ENCODE results near the gene HLA-DPB1. TPM values are rescaled to one million over a fixed set of nuclear protein-coding genes. Genes with fewer than 3 reads are reported as not detected.

HLA-DPB1 gene
- total RNA-seq, 1 experiment from 2014 or later, result 2.7 TPM

GRCh38 chr6:33091957-33092356 is 16.2 kb downstream of the HLA-DPB1 start:
- peaks cover 6% of the 10 kb centered on the region for H3K27me3 ChIP-seq (replicated peaks; ENCODE audit: insufficient read depth, low read depth, low read length, poor library complexity)
- BruUV-seq (replicated peaks), result no TSS peak
- no peak overlapping the region for H3K27ac ChIP-seq (ENCODE audit: low read depth, low read length, poor library complexity, severe bottlenecking)
- no peaks in the 10 kb centered on the region for H3K9me3 ChIP-seq (ENCODE audit: low read depth, low read length, poor library complexity, severe bottlenecking)
- POLR2A ChIA-PET (ENCODE audit: low non-redundant PET), result no interaction called here
- CTCF ChIA-PET, result no interaction called here
- no peaks in the 10 kb centered on the region for H3K36me3 ChIP-seq (ENCODE audit: insufficient read depth, low read length, poor library complexity, severe bottlenecking)
- H3K4me1 ChIP-seq (ENCODE audit: insufficient read depth, low read length, poor library complexity, severe bottlenecking), result no peaks in the 10 kb centered on the region
- DNase-seq (ENCODE audit: low spot score), result no peak
- H3K4me3 ChIP-seq (ENCODE audit: low read depth, low read length, poor library complexity, severe bottlenecking), result no peak overlapping the region
- intact Hi-C loops (cut with micrococcal nuclease; ENCODE audit: unreplicated experiment), result no loop called here
- TF ChIP-seq CTCF (conservative IDR thresholded peaks at IDR 0.05; ENCODE audit: low read depth, low read length), result peak; percentile 55
- TF ChIP-seq EZH2 (IDR thresholded peaks at IDR 0.05; ENCODE audit: borderline replicate concordance, low read depth, low read length, poor library complexity, severe bottlenecking), result no peak

- POLR2A ChIA-PET (ENCODE audit: low non-redundant PET), result no interaction called here
- Histone ChIP-seq H3K9me3 (ENCODE audit: low read depth, low read length, poor library complexity, severe bottlenecking) (no peaks in the 10 kb centered on the region), H3K36me3 (ENCODE audit: insufficient read depth, low read length, poor library complexity, severe bottlenecking) (no peaks in the 10 kb centered on the region), H3K4me1 (ENCODE audit: insufficient read depth, low read length, poor library complexity, severe bottlenecking) (no peaks in the 10 kb centered on the region), H3K27ac (ENCODE audit: low read depth, low read length, poor library complexity, severe bottlenecking) (no peak overlapping the region), H3K4me3 (ENCODE audit: low read depth, low read length, poor library complexity, severe bottlenecking) (no peak overlapping the region), H3K27me3 (replicated peaks; ENCODE audit: insufficient read depth, low read depth, low read length, poor library complexity) (peaks cover 6% of the 10 kb centered on the region)
- no TSS peak for BruUV-seq (replicated peaks)
- intact Hi-C loops (cut with micrococcal nuclease; ENCODE audit: unreplicated experiment), result no loop called here
- CTCF ChIA-PET, result no interaction called here
- no peak for TF ChIP-seq EZH2 (IDR thresholded peaks at IDR 0.05; ENCODE audit: borderline replicate concordance, low read depth, low read length, poor library complexity, severe bottlenecking)
- TF ChIP-seq CTCF (conservative IDR thresholded peaks at IDR 0.05; ENCODE audit: low read depth, low read length), result no peak
- DNase-seq (ENCODE audit: low spot score), result no peak
Observed at GRCh38 chr6:33092385-33092784, 16.6 kb downstream of the HLA-DPB1 start.

- H3K36me3 ChIP-seq (ENCODE audit: insufficient read depth, low read length, poor library complexity, severe bottlenecking), result no peaks in the 10 kb centered on the region
- no peak for DNase-seq (ENCODE audit: low spot score)
- intact Hi-C loops (cut with micrococcal nuclease; ENCODE audit: unreplicated experiment), result no loop called here
- peaks cover 6% of the 10 kb centered on the region for H3K27me3 ChIP-seq (replicated peaks; ENCODE audit: insufficient read depth, low read depth, low read length, poor library complexity)
- no TSS peak for BruUV-seq (replicated peaks)
- ChIA-PET CTCF (no interaction called here), POLR2A (ENCODE audit: low non-redundant PET) (no interaction called here)
- no peaks in the 10 kb centered on the region for H3K4me1 ChIP-seq (ENCODE audit: insufficient read depth, low read length, poor library complexity, severe bottlenecking)
- no peak overlapping the region for H3K27ac ChIP-seq (ENCODE audit: low read depth, low read length, poor library complexity, severe bottlenecking)
- H3K9me3 ChIP-seq (ENCODE audit: low read depth, low read length, poor library complexity, severe bottlenecking), result no peaks in the 10 kb centered on the region
- TF ChIP-seq EZH2 (IDR thresholded peaks at IDR 0.05; ENCODE audit: borderline replicate concordance, low read depth, low read length, poor library complexity, severe bottlenecking) (no peak), CTCF (conservative IDR thresholded peaks at IDR 0.05; ENCODE audit: low read depth, low read length) (no peak)
- no peak overlapping the region for H3K4me3 ChIP-seq (ENCODE audit: low read depth, low read length, poor library complexity, severe bottlenecking)
Observed at GRCh38 chr6:33093855-33094254, 18.1 kb downstream of the HLA-DPB1 start.
